AG04450 (cell line): Measurements from ENCODE around the gene SOBP. TPM values are rescaled to one million over a fixed set of nuclear protein-coding genes. Genes with fewer than 3 reads are reported as not detected.

Experiments used
- CTCF ChIA-PET: fragments of 300-600, 350-600 bp; formaldehyde crosslinking; extraction: SDS; loops from one replicate; lab custom pipeline; 2022; ENCODE audit warnings: antibody characterized with exemption, inconsistent platforms; lab: Charles Lee
- POLR2A ChIA-PET: fragments of 350-600 bp; formaldehyde crosslinking; extraction: SDS; loops from one replicate; lab custom pipeline; 2021; ENCODE audit warnings: antibody characterized with exemption, inconsistent platforms; lab: Yijun Ruan, JAX
- DNase-seq: peaks from one replicate; pipeline ENCODE4 v3.0.0-alpha.2; 2011; ENCODE audit warnings: low read depth, low spot score
- H3K27ac ChIP-seq: one replicate; pipeline ENCODE4 v1.5.1; 2012; ENCODE audit warnings: low read depth, low read length, control low read depth
- H3K27me3 ChIP-seq: one replicate; pipeline ENCODE4 v1.6.0; 2012; ENCODE audit warnings: low read length; ENCODE audit not compliant: control insufficient read depth, insufficient read depth
- H3K4me3 ChIP-seq: 2 replicates; pipeline ENCODE4 v1.5.1; 2011; ENCODE audit warnings: mild to moderate bottlenecking, low read depth, low read length, control low read depth
- H3K9me3 ChIP-seq: 2 replicates; pipeline ENCODE4 v1.5.1; 2012; ENCODE audit warnings: low read length; ENCODE audit not compliant: control insufficient read depth, insufficient read depth
- polyA plus RNA-seq: library from polyadenylated mRNA; depleted of rRNA; stranded (reverse); fragments of >200 nt; gene quantifications from 2 replicates; pipeline ENCODE4 v1.2.3, GENCODE V29; 2011
- TF ChIP-seq, protein P1 (sequence below): IDR thresholded peaks from 2 replicates; pipeline ENCODE4 v1.5.1; 2011; ENCODE audit warnings: low read depth, low read length, control low read depth, inconsistent platforms

Gene SOBP
- polyA plus RNA-seq, 1 experiment, result 0.76 TPM

DNA sequence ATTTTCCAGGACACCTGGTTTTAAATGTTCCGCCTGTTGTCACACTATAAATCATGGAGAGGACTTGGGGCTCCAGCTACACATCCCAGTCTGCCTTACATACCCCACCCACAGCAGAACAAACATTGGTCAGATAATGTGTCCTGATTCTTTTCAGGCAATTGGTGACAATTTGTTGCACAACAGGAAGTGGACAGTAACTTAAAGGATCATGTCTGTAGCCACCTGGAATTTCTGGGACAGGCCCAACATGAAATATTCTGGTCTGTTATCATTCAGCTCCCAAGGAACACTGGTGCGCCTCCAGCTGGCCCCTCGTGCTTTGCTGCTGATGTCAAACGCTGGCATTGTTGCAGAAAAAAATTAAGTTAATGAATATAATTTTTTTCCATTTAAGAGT lies 117.2 kb downstream of the SOBP start:
- TF ChIP-seq, protein P1, sequence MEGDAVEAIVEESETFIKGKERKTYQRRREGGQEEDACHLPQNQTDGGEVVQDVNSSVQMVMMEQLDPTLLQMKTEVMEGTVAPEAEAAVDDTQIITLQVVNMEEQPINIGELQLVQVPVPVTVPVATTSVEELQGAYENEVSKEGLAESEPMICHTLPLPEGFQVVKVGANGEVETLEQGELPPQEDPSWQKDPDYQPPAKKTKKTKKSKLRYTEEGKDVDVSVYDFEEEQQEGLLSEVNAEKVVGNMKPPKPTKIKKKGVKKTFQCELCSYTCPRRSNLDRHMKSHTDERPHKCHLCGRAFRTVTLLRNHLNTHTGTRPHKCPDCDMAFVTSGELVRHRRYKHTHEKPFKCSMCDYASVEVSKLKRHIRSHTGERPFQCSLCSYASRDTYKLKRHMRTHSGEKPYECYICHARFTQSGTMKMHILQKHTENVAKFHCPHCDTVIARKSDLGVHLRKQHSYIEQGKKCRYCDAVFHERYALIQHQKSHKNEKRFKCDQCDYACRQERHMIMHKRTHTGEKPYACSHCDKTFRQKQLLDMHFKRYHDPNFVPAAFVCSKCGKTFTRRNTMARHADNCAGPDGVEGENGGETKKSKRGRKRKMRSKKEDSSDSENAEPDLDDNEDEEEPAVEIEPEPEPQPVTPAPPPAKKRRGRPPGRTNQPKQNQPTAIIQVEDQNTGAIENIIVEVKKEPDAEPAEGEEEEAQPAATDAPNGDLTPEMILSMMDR, result no peak
- ChIA-PET CTCF (no interaction called here), POLR2A (no interaction called here)
- H3K4me3 ChIP-seq, result no peak overlapping the region
- H3K9me3 ChIP-seq, result no peaks in the 10 kb centered on the region
- DNase-seq, result no peak
- no peaks in the 10 kb centered on the region for H3K27me3 ChIP-seq
- no peak overlapping the region for H3K27ac ChIP-seq

DNA sequence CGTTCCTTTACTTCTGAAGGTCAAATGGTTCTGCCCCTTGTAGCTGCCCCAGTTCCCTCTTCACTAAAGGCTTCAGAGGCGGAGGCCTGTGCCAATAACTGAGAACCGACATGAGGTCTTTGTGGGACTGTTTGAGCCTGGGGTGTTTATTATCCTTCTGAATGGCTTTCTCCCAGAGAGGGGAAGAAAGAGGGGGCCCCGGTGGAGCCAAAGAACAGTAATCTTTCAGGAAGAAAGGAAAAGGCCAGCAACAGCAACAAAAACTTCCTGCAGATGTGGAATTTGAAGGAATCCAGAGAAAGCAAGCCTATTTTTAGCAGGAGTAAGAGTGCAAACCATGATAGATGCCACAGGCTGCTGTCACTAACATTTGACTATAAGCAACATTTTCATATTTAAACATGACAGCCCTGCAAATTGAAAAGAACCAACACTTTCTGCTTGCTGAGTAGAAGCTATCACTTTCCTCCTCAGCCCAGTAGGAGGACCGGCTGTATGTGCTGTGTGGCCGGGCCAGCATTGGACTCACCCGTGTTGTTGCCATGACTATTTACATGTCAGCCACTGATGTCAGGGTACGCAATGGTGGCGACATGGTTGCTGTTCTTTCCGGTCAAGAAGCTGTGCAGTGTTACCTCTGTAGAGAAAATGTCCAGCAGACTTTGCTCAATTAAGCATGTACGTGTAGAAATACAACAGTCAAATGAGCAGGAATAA lies 121.3 kb downstream of the SOBP start:
- Histone ChIP-seq H3K27ac (no peak overlapping the region), H3K4me3 (no peak overlapping the region), H3K27me3 (no peaks in the 10 kb centered on the region), H3K9me3 (no peaks in the 10 kb centered on the region)
- TF ChIP-seq, protein P1, result no peak
- ChIA-PET POLR2A (no interaction called here), CTCF (no interaction called here)
- no peak for DNase-seq

DNA sequence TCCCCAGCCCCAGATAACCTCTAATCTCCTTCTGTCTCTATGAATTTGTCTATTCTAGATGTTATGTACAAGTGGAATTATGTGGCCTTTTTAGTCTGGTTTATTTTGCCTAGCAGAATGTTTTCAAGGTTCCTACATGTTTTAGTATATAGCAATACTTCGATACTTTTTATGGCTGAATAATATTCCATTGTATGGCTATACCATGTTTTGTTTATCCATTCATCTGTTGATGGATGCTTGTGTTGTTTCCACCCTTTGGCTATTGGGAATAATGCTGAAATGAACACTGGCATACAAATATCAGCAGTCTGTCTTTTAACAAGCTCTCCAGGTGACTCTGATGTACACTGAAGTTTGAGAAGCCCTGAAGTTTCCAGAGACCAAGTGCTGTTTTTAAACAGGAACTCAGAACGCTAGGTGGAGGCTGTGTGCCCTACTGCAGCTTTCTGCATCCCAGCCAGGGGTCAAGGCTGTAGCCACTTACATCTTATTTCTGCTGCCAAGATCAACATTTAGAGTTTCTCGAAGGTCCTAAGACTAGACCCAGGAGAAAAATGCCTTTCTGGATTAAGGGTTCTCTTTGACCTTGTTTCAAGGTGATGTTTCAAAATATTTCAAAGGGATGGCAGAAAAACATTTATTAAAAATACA lies 123.0 kb downstream of the SOBP start:
- ChIA-PET POLR2A (no interaction called here), CTCF (no interaction called here)
- Histone ChIP-seq H3K4me3 (no peak overlapping the region), H3K27me3 (no peaks in the 10 kb centered on the region), H3K9me3 (no peaks in the 10 kb centered on the region), H3K27ac (no peak overlapping the region)
- DNase-seq, result no peak
- TF ChIP-seq, protein P1, result no peak

DNA sequence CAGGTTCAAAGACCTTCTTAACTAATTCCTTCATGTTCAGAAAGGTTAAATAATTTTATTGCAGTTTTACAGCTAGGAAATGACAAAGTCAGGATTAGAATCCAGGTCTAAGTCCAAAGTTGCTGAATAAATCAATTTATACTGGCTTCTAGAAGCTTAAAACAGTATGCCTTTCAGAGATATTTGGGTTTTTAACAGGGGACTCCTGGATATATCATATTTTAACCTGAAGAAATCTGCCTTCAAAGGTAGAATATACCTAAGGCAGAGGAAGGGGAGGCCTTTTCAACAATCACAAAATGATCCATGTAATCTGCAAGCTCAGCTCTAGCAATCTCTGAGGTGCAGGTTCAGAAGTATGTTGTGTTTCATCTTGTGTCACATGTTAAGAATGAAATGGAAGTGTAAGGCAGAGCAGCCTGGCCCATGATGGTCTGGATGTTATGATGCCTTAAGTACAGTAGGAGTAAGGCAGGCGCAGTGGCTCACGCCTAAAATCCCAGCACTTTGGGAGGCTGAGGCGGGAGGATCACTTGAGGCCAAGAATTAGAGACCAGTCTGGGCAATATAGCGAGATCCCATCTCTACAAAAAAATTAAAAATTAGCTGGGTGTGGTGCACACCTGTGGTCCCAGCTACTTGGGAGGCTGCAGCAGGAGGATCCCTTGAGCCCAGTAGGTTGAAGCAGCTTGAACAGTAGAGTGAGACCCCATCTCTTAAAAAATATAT lies 123.9 kb downstream of the SOBP start:
- no peaks in the 10 kb centered on the region for H3K27me3 ChIP-seq
- H3K27ac ChIP-seq, result no peak overlapping the region
- POLR2A ChIA-PET, result no interaction called here
- CTCF ChIA-PET, result no interaction called here
- DNase-seq, result no peak
- no peak overlapping the region for H3K4me3 ChIP-seq
- TF ChIP-seq, protein P1, result no peak
- H3K9me3 ChIP-seq, result no peaks in the 10 kb centered on the region

DNA sequence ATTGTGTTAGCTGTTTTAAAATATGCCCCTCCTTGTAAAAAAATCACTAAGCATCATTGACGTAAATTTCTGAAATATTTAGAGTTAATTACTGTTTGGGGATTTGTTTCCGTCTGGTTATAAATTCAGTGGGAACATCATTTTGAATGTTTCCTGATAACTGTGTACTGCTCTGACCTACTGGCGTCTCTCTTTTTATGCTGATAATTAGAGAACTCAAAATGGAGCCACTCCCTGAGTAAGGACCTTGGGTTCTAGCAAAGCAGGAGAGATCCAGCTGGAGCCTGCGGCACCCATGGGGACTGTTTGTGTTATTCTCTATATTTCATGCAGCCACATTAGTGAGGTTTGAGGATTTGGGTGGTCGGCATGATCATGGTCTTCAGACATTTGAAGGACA lies 124.9 kb downstream of the SOBP start:
- ChIA-PET POLR2A (no interaction called here), CTCF (no interaction called here)
- Histone ChIP-seq H3K27ac (no peak overlapping the region), H3K4me3 (no peak overlapping the region), H3K9me3 (no peaks in the 10 kb centered on the region), H3K27me3 (no peaks in the 10 kb centered on the region)
- TF ChIP-seq, protein P1, result no peak
- DNase-seq, result no peak
